ENCODE results near the gene CDH1. TPM values are rescaled to one million over a fixed set of nuclear protein-coding genes. Genes with fewer than 3 reads are reported as not detected.
A peak's percentile ranks its signal among the peaks of the same experiment; 100 is the strongest.

CDH1 gene
- total RNA-seq, 1 experiment from 2014 or later = not detected

DNA sequence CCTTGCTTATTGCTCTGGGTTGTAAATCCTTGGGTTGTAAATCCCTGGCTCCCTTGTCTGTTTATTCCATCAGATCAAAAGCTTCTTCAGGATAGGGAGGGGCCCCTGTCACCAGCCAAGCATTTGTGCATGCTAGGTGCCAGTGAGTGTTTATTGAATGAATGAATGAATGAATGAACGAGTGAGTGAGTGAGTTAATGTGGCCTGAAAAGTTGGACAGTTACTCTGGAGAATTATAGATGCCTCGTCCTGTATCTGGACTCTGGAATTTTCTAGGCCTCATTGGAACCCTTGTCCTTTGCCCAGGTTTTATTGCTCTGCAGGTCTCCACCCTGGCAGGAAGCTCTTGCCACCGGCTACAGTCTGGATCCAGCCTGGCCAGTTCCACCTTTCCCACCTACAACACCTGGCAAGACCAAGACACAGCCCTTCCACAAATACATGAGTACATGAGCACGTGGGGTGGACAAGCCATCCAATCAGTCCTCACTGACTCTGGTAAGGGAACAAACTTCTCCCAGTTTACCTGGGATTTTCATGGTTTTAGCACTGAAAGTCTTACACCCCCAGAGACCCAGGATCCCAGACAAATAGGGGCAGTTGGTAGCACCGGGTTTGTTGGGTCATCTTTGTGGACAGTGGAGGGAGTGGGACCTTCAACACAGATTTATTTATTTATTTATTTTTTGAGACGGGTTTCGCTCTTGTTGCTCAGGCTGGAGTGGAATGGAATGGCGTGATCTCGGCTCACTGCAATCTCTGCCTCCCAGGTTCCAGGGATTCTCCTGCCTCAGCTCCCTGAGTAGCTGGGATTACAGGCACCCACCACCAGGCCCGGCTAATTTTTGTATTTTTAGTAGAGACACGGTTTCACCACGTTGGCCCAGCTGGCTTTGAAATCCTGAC, 14.7 kb upstream of the CDH1 start:
- DNase-seq = no peak
- Histone ChIP-seq H3K9me3 (no peaks in the 10 kb centered on the region), H3K36me3 (no peaks in the 10 kb centered on the region), H3K4me3 (no peak overlapping the region), H3K27me3 (no peaks in the 10 kb centered on the region)

DNA sequence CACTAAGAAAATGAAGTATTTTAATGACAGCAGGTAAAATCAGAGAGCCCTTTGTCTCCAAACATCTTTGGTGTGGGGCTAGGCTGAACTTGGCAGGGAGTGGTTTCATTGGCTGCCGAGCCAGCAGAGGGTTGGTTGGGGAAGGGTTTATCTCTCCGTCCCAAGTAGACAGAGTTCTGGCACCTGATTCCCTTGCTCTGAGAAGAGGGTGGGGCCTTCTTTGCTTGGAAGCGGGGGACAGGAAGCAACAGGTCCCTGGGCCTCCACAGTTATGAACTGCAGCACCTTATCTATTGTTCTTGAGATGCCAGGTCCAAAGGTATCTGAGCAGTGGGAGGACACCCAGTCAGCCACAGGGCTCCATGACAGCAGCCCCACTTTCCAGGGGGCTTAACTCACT, 12.3 kb upstream of the CDH1 start:
- H3K36me3 ChIP-seq = no peaks in the 10 kb centered on the region
- H3K4me3 ChIP-seq = no peak overlapping the region
- no peaks in the 10 kb centered on the region for H3K9me3 ChIP-seq
- DNase-seq = no peak
- no peaks in the 10 kb centered on the region for H3K27me3 ChIP-seq

DNA sequence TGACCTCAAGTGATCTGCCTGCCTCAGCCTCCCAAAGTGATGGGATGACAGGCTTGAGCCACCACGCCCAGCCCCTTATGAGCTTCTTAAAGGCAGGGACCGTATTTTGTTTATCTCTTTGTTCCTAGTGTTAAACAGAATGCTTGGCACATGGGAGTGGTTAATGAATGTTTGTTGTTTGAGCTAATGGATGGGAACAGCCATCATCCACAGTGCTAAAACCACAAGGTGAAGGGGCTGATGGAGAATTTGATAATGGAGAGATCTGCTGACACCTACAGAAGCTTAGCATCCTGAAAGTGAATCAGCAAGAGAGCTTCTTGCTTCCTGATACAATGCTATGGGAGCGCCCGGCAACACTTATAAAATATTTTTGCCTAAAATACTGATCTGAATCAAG, 8.6 kb upstream of the CDH1 start:
- Histone ChIP-seq H3K36me3 (no peaks in the 10 kb centered on the region), H3K4me3 (no peak overlapping the region), H3K9me3 (no peaks in the 10 kb centered on the region), H3K27me3 (no peaks in the 10 kb centered on the region)
- DNase-seq = no peak

DNA sequence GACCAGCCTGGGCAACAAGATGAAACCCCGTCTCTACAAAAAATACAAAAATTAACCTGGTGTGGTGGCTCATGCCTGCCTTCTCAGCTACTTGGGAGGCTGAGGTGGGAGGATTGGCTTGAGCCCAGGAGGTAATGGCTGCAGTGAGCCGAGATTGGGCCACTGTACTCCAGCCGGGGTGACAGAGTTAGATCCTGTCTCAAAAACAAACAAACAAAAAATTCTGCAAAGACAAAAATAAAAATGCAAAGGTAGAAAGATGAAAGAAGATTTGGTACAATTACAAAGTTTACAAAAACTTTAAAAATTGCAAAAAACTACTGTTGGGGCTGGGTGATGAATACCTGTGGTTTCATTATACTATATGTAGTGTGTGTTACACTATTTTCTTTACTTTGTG, 5.5 kb upstream of the CDH1 start:
- DNase-seq = no peak

DNA sequence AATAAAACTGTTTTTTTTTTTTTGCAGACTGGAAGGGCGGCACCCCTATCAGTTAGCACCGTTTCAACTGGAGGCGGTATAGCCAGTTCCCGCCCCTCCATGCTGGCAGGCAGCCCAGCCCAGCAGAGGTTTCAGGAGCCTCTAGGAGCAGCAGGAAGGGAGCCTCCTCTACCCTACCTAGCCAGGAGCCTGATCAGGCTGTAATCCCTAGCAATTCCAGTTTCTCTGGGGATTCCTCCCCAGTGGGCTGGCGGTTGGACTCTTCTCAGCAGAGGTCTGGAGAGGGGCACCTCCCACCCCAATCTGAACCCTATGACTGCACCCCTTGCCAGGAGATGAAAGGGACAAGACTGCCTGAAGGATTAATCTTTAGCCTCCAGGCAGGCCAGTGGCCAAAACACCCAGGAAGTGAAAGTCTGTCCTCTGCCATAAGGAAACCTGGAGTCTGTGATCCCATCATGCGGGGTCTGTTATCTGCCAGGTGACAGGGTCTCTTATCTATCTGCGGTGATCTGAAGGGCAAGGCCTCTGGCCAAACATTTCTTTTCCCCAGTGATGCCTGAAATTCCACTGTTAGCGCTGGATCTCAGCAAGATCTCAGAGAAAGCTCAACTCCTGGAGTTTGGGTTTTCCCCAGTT, 4.9 kb upstream of the CDH1 start:
- Histone ChIP-seq H3K27me3 (no peaks in the 10 kb centered on the region), H3K36me3 (no peaks in the 10 kb centered on the region), H3K9me3 (no peaks in the 10 kb centered on the region), H3K4me3 (no peak overlapping the region)
- peak; percentile 34 for DNase-seq

More for the DNA sequence above, 5.5 kb upstream of the CDH1 start:
- H3K36me3 ChIP-seq = no peaks in the 10 kb centered on the region
- H3K4me3 ChIP-seq = no peak overlapping the region
- no peaks in the 10 kb centered on the region for H3K9me3 ChIP-seq
- H3K27me3 ChIP-seq = no peaks in the 10 kb centered on the region

DNA sequence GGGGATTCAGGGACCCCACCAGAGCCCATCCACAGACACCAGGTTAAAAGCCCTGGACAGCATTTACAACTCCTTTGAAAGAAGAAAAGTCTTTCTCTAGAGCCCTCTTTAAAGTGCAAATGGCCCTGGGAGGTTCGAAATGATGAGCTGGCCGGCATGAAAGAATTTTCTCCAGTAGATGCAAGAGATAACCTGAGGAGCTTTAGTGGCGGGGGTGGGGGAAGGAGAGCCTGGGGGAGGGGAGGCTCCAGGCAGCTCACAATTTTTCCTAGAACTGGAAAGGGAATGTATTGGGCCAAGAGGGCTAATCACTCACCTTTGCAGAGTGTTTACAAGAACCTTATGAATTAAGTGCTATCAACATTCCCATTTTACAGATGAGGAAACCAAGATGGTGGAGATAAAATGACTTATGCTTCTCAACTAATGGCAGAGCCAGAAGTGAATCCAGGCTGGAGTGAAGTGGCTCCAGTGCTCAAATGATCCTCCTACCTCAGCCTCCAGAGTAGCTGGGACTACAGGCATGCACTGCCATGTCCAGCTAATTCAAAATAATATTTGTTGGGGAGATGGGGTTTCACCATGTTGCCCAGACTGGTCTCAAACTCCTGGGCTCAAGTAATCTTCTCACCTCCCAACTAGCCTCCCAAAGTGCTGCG, 4.2 kb upstream of the CDH1 start:
- no peak for DNase-seq
- Histone ChIP-seq H3K9me3 (no peaks in the 10 kb centered on the region), H3K4me3 (no peak overlapping the region), H3K36me3 (no peaks in the 10 kb centered on the region), H3K27me3 (no peaks in the 10 kb centered on the region)

DNA sequence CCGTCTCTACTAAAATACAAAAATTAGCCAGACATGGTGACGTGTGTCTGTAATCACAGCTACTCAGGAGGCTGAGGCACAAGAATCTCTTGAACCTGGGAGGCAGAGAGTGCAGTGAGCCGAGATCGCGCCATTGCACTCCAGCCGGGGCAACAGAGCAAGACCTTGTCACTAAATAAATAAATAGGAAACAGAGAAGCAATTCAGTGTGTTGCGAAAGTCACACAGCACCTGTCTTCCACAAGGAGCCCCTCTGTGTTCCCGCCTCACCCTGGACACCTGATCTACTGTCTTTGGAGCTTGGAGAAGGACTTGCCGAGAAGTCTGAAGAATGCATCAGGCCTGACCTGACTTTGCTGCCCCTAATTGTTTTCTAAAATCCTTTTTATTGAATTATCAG, 3.5 kb upstream of the CDH1 start:
- no peak overlapping the region for H3K4me3 ChIP-seq
- H3K36me3 ChIP-seq = no peaks in the 10 kb centered on the region
- no peaks in the 10 kb centered on the region for H3K27me3 ChIP-seq
- H3K9me3 ChIP-seq = no peaks in the 10 kb centered on the region
- DNase-seq = no peak

DNA sequence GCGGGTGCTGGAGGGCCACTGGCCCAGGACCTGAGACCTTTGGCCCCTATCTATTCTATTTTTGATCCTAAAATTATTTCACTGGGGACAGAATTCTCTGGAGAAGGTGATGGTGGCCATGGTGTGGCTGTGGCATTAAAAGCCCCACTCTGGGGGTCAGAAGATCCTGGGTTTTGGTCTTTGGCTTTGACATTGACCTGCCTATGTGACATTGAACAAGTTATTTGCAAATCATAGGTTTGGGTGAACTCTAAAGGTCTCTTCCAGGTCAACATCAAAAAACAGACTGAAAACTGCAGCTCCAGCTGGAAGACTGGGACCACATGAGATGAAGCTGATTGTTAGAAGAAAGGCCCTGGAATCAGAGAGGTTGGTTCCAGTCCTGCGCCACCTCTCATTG, 2.3 kb upstream of the CDH1 start:
- Histone ChIP-seq H3K9me3 (no peaks in the 10 kb centered on the region), H3K36me3 (no peaks in the 10 kb centered on the region), H3K27me3 (no peaks in the 10 kb centered on the region), H3K4me3 (no peak overlapping the region)
- no peak for DNase-seq

DNA sequence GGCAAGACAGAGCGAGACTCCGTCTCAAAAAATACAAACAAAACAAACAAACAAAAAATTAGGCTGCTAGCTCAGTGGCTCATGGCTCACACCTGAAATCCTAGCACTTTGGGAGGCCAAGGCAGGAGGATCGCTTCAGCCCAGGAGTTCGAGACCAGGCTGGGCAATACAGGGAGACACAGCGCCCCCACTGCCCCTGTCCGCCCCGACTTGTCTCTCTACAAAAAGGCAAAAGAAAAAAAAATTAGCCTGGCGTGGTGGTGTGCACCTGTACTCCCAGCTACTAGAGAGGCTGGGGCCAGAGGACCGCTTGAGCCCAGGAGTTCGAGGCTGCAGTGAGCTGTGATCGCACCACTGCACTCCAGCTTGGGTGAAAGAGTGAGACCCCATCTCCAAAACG, 531 bp upstream of the CDH1 start:
- no peaks in the 10 kb centered on the region for H3K27me3 ChIP-seq
- H3K36me3 ChIP-seq = no peaks in the 10 kb centered on the region
- H3K4me3 ChIP-seq = no peak overlapping the region
- H3K9me3 ChIP-seq = no peaks in the 10 kb centered on the region
- no peak for DNase-seq

DNA sequence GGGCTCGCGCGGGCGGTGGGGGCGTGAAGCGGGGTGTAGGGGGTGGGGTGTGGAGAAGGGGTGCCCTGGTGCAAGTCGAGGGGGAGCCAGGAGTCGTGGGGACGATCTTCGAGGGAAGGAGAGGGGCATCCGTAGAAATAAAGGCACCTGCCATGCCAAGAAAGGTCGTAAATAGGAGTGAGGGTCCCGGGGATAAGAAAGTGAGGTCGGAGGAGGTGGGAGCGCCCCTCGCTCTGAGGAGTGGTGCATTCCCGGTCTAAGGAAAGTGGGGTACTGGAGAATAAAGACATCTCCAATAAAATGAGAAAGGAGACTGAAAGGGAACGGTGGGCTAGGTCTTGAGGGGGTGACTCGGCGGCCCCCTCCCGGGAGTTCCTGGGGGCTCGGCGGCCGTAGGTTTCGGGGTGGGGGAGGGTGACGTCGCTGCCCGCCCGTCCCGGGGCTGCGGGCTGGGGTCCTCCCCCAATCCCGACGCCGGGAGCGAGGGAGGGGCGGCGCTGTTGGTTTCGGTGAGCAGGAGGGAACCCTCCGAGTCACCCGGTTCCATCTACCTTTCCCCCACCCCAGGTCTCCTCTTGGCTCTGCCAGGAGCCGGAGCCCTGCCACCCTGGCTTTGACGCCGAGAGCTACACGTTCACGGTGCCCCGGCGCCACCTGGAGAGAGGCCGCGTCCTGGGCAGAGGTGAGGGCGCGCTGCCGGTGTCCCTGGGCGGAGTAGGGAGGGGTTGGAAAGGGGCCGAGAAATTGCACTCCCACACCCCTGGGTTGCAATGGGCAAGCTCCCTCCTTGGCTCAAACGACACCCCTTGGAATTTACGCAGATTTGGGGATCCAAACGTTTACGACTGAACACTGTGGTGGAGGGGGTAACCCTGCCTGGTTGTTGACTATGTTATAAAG, 888 bp downstream of the CDH1 start:
- Histone ChIP-seq H3K36me3 (no peaks in the 10 kb centered on the region), H3K27me3 (no peaks in the 10 kb centered on the region), H3K4me3 (no peak overlapping the region), H3K9me3 (no peaks in the 10 kb centered on the region)
- no peak for DNase-seq

DNA sequence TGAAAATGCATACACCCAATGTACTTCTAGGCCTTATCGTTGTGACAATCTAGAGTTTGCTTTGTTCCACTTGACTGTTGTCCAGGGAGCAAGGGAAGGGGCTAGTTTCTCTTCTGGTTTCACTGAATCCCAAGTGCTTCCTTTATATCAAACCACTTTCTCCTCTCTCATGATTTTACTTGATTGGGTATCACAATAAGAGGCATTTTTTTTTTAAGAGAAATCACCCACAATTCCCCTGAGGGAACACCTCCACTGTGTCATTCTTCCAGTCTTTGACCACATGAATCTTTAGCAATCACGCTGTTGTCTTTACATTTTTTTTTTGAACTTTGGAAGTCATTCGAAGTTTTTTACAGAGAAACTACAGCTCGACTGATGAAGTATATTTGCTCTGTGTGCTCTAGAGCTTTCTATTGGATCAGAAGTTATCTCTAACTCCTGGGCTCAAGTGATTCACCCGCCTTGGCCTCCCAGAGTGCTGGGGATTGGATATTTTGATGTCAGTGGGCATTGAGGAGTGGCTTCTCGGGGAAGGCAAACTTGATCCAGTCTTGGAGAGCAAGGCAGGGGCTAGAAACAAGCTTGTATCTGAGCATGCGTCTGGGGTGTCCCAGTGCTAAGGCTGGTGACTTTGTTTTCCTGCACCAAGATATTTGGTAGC, 3.0 kb downstream of the CDH1 start:
- Histone ChIP-seq H3K27me3 (no peaks in the 10 kb centered on the region), H3K4me3 (no peak overlapping the region), H3K36me3 (no peaks in the 10 kb centered on the region), H3K9me3 (no peaks in the 10 kb centered on the region)
- DNase-seq = no peak

DNA sequence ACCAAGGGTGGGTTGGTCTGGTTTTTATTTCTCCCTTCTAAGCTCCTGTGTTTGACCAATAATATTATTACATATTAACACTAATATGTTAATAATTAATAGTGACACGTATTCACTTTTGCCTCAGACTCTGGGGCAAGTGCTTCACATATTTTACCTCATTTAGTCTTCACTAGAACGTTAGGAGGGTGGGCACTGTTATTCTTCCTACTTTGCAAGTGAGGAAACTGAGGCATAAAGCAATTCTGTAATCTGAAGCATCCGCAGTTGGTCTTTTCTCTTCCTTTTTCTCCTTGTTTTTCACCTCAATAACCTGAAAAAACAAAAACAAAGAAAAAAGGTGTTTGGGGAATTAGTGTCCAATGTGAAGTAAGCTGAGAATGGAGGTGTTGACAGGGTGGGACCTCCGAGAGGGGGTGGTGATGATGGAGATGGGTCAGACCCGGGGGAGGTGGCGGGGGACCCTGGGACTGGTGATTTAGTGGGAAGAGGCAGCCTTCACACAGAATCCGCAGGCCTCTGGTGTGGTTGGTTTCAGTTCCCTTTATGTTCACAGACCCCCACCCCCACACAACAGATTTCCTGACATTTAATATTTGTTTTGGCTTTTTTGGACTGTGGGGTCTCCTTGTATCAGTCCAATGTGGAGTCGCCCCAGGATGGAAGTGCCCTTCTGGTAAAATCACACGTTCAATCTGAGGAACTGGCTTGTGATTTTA, 3.7 kb downstream of the CDH1 start:
- no peaks in the 10 kb centered on the region for H3K9me3 ChIP-seq
- no peak for DNase-seq

DNA sequence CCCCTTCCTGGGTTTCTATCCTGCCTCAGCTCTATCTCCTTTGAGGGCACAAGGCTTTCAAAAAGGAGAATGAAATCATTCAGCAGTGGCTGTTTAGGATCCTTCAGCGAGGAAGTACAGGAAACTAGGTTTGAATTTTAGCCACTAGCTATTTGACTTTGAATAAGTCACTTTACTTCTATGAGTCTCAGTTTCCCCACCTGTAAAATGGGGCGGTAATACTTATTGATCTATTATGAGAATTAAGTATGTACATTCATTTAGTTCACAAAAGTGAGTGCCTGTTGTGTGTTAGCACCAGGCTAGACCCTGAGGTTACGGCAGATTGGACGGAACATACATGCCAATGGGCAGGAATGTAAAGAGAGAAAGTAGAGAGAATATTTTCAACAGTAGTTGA, 6.6 kb downstream of the CDH1 start:
- Histone ChIP-seq H3K36me3 (no peaks in the 10 kb centered on the region), H3K4me3 (no peak overlapping the region), H3K9me3 (no peaks in the 10 kb centered on the region), H3K27me3 (no peaks in the 10 kb centered on the region)
- DNase-seq = no peak

More for the DNA sequence above, 3.7 kb downstream of the CDH1 start:
- H3K36me3 ChIP-seq = no peaks in the 10 kb centered on the region
- H3K4me3 ChIP-seq = no peak overlapping the region
- H3K27me3 ChIP-seq = no peaks in the 10 kb centered on the region

DNA sequence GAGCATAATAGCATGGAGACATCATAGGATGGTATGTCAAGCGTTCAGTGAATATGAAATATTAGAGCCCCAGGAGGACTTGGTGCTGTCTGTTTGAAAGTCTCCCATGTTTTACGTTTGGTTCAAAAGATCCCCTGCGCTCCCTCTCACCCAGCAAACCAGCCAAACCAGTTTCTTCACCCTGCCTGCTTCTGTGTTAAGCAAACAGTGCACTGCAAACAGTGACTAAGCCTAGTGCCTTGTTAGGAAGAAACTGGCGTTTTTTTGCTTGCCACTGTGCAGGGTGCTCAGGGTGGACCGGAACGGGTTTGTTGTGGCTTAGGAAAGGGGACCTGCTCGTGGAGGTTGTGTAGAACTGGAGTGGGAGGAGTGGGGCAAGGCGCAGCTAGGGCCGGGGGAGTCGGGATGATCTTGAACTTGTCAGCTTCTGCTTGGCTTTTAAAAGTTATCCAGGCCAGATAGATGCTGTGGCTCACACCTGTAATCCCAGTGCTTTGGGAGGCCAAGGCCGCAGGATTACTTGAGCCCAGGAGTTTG, 7.7 kb downstream of the CDH1 start:
- no peak for DNase-seq
- no peak overlapping the region for H3K4me3 ChIP-seq
- H3K36me3 ChIP-seq = no peaks in the 10 kb centered on the region
- no peaks in the 10 kb centered on the region for H3K9me3 ChIP-seq
- no peaks in the 10 kb centered on the region for H3K27me3 ChIP-seq

DNA sequence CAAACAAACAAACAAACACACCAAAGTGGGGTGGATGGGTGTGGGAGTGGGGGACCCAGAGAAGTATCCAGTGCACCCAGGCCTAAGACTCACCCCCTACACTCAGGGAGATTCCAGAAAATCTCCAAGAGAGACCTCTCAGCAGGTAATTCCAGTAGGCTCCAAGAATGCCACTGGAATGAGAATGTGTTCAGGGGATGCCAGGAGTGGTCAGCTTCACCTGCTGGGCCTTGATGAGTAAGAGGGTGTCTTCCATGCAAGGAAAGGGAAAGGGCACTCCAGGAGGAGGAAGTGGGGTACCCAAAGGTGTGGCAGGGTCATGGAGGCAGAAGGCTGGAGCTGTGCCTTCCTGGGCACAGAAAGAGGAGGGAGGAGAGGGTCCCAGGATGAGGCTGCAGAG, 9.9 kb downstream of the CDH1 start:
- no peaks in the 10 kb centered on the region for H3K27me3 ChIP-seq
- no peak for DNase-seq
- H3K9me3 ChIP-seq = no peaks in the 10 kb centered on the region
- H3K36me3 ChIP-seq = no peaks in the 10 kb centered on the region
- no peak overlapping the region for H3K4me3 ChIP-seq
